Lower leg skin (tissue), 3 donors: ENCODE results near the gene OLFM4.

ENCODE experiments used
- CTCF ChIP-seq, 3 donors: fragments of 450-650 bp; IDR thresholded peaks; one replicate each; pipeline ENCODE4 v1.5.1; 2016; ENCODE audit warnings: antibody characterized with exemption in 3 of 3, mild to moderate bottlenecking in 3 of 3, moderate library complexity in 2 of 3
- POLR2A ChIP-seq, 2 donors: fragments of 450-650 bp; IDR thresholded peaks; one replicate each; pipeline ENCODE4 v1.6.1; 2016 to 2017; ENCODE audit warnings: antibody characterized with exemption in 2 of 2, mild to moderate bottlenecking in 1 of 2, moderate library complexity in 1 of 2

DNA sequence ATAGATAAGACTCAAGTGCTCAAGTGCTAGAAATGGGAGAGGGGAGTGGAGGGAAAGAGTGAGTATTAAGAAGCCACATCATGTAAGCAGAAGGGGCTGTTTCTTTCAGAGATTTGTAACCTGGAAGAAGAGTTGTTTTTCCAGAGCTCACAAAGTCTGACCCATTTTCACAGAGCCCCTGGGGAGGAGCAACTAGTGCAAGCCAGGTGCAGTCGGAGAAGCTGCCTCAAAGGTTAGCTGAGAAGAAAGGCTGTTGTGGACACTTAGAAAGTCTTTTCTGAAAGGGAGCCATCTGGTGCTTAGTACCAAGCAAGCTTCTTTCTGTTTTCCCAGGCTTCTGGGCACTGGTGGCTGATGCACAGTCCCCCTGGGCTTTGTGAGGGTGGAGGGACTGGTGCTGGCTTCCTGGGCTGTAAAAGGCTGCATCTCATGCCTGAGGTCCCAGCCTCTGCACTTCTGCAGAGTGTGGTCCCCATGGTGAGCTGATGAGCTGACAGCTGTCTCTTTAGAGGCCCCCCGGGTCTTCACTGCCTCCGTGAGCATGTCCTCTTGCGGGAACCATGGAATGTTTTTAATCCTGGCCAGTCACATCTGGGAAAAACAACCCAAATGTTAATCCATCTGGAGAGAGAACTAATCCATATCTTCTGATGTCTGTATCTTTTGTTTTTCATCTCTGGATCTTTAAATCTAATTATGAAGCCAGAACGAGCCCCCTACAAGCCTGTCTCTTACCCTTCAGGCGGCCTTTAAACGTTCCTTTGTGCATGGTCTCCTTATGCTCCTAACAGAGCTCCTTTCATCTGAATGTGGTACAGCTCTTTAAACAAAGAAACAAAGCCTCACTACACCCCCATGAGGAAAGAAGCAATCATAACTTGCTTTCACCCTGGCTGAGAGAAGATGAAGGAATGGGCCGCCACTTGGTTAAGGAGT is 40.2 kb downstream of the OLFM4 start:
- no peak for TF ChIP-seq CTCF (IDR thresholded peaks at IDR 0.05)
- TF ChIP-seq POLR2A (IDR thresholded peaks at IDR 0.05) = no peak
